HepG2 (cell line): ENCODE data around the gene NFX1. TPM values are rescaled to one million over a fixed set of nuclear protein-coding genes. Genes with fewer than 3 reads are reported as not detected.

ENCODE experiments used
- ATAC-seq: fragments of 200-7000 bp; cut with Tn5 transposase; 3 replicates; pipeline ENCODE4 v1.9.1; 2020; ENCODE audit warnings: mild to moderate bottlenecking, moderate library complexity
- BruUV-seq: library from RNA; stranded (reverse); fragments of 400-500 nt; replicated peaks from 2 replicates; lab custom pipeline; 2021; lab: Mats Ljungman, UMichigan
- CTCF ChIA-PET: fragments of 300-600 bp; formaldehyde crosslinking; extraction: SDS; loops from one replicate; lab custom pipeline; 2021; ENCODE audit warnings: low total read pairs, inconsistent platforms, low intra/inter-chr PET ratio; lab: Yijun Ruan, JAX
- POLR2A ChIA-PET: fragments of 350-600 bp; sonication (Branson Sonifier 250); formaldehyde crosslinking; loops from one replicate; lab custom pipeline; 2020; ENCODE audit warnings: antibody characterized with exemption, inconsistent platforms; lab: Yijun Ruan, JAX
- DNase-seq: peaks from one replicate; pipeline ENCODE4 v3.0.0-alpha.2; 2015; ENCODE audit warnings: low spot score
- FAIRE-seq: peaks from 3 replicates; lab custom pipeline; 2011; peaks lifted over from hg19 to GRCh38; lab: Jason Lieb, UNC
- H2AFZ ChIP-seq: one replicate; pipeline ENCODE4 v1.6.1; 2011; ENCODE audit warnings: low read length, inconsistent platforms
- H3K27ac ChIP-seq: fragments of 300-600 bp; 3 replicates; pipeline ENCODE4 v1.8.0; 2011; ENCODE audit warnings: mixed run types, mild to moderate bottlenecking, mixed read lengths, low read length, inconsistent platforms; ENCODE audit not compliant: insufficient read depth; ENCODE audit errors: extremely low read length
- H3K27me3 ChIP-seq, 2 experiments: fragments of 200-600 bp in 1 of 2; 2 replicates in 1 of 2; 3 replicates in 1 of 2; pipeline versions ENCODE4 v1.6.0 to v1.8.0; 2011; ENCODE audit warnings: low read length in 2 of 2, mild to moderate bottlenecking in 2 of 2, moderate library complexity in 2 of 2, inconsistent platforms in 1 of 2; ENCODE audit not compliant: insufficient read depth in 2 of 2, control insufficient read depth in 1 of 2
- H3K36me3 ChIP-seq, 2 experiments: fragments of 200-600 bp in 1 of 2; replicated peaks in 1 of 2; 2 replicates in 1 of 2; 3 replicates in 1 of 2; pipeline versions ENCODE4 v1.5.1 to v1.8.0; 2011; ENCODE audit warnings: low read length in 2 of 2, inconsistent platforms in 1 of 2; ENCODE audit not compliant: insufficient read depth in 2 of 2, control insufficient read depth in 1 of 2
- H3K4me1 ChIP-seq: 2 replicates; pipeline ENCODE4 v1.5.1; 2012; ENCODE audit warnings: low read length, inconsistent platforms; ENCODE audit not compliant: insufficient read depth
- H3K4me2 ChIP-seq: 2 replicates; pipeline ENCODE4 v1.6.0; 2011; ENCODE audit warnings: low read depth, low read length, inconsistent platforms
- H3K4me3 ChIP-seq, 3 experiments: fragments of 200-600 bp in 1 of 3; sonication (generic), shearing (Covaris generic) in 1 of 3; replicated peaks in 1 of 3; 2 replicates each; pipeline ENCODE4 v1.5.1; 2011 to 2016; ENCODE audit warnings: low read length in 3 of 3, inconsistent platforms in 2 of 3, low read depth in 2 of 3, mild to moderate bottlenecking in 2 of 3, control low read depth in 1 of 3, mixed read lengths in 1 of 3; ENCODE audit not compliant: insufficient read depth in 1 of 3
- H3K79me2 ChIP-seq: one replicate; pipeline ENCODE4 v1.6.1; 2011; ENCODE audit warnings: low read length, inconsistent platforms; ENCODE audit not compliant: insufficient read depth
- H3K9ac ChIP-seq: 2 replicates; pipeline ENCODE4 v1.6.0; 2011; ENCODE audit warnings: mild to moderate bottlenecking, low read depth, low read length, inconsistent platforms; ENCODE audit not compliant: insufficient read depth
- H3K9me3 ChIP-seq: 2 replicates; pipeline ENCODE4 v1.5.1; 2012; ENCODE audit warnings: mild to moderate bottlenecking, low read length
- H4K20me1 ChIP-seq: 2 replicates; pipeline ENCODE4 v1.6.0; 2011; ENCODE audit warnings: inconsistent platforms, mild to moderate bottlenecking, low read length, moderate library complexity; ENCODE audit not compliant: insufficient read depth
- BCLAF1 ChIP-seq: fragments of 450-650 bp; IDR thresholded peaks from 2 replicates; pipeline ENCODE4 v1.6.1; 2017; ENCODE audit warnings: mild to moderate bottlenecking
- LCORL ChIP-seq, 2 experiments: fragments of 450-650 bp in 1 of 2; sonication (generic) in 1 of 2; formaldehyde crosslinking in 1 of 2; IDR thresholded peaks; 2 replicates each; pipeline versions ENCODE4 v1.5.0 to v1.6.1; 2017 to 2020; ENCODE audit warnings: antibody characterized with exemption in 1 of 2, missing genetic modification reagents in 1 of 2
- POLR2AphosphoS2 ChIP-seq: IDR thresholded peaks from 2 replicates; pipeline ENCODE4 v1.6.1; 2011; ENCODE audit warnings: low read depth, low read length, improper control_type of control experiment
- STAG1 ChIP-seq: sonication (generic); formaldehyde crosslinking; IDR thresholded peaks from 2 replicates; pipeline ENCODE4 v1.4.0; 2020; ENCODE audit warnings: missing genetic modification reagents
- TEAD3 ChIP-seq: optimal IDR thresholded peaks from 2 replicates; pipeline ENCODE3; 2016; ENCODE audit warnings: borderline replicate concordance
- ZNF230 ChIP-seq: sonication (generic); formaldehyde crosslinking; IDR thresholded peaks from 2 replicates; pipeline ENCODE4 v1.4.0; 2020; ENCODE audit warnings: mild to moderate bottlenecking, missing genetic modification reagents
- ZNF672 ChIP-seq: sonication (generic); formaldehyde crosslinking; IDR thresholded peaks from 2 replicates; pipeline ENCODE4 v1.8.1; 2022; ENCODE audit warnings: missing genetic modification reagents
- ZNF891 ChIP-seq: sonication (generic); formaldehyde crosslinking; IDR thresholded peaks from 2 replicates; pipeline ENCODE4 v1.5.0; 2020; ENCODE audit warnings: mild to moderate bottlenecking, missing genetic modification reagents
- ZXDC ChIP-seq: sonication (generic); formaldehyde crosslinking; IDR thresholded peaks from 2 replicates; pipeline ENCODE4 v1.5.0; 2020; ENCODE audit warnings: mild to moderate bottlenecking, missing genetic modification reagents
- WGBS: methylation state at CpG from one replicate; pipeline ENCODE4 v1.1.6; 2017; ENCODE audit warnings: low lambda C conversion rate; 5-methylcytosine and 5-hydroxymethylcytosine counted together
- in situ Hi-C: cut with HindIII; loops from 2 replicates; pipeline ENCODE4 v1.10.0; 2017; ENCODE audit warnings: low pct_unique_long_range_greater_than_20kb; ENCODE audit not compliant: extremely low pct_ligation_motif_present
- intact Hi-C: fragments of 100-400 bp; cut with micrococcal nuclease; formaldehyde crosslinking; loops from one replicate; pipeline ENCODE4 v1.10.0; 2022; ENCODE audit not compliant: unreplicated experiment
- polyA plus RNA-seq, 8 experiments: library from polyadenylated mRNA; depleted of rRNA in 3 of 8; stranded (reverse) in 7 of 8; unstranded in 1 of 8; fragments of >200 nt; fragmentation: Illumina TruSeq in 4 of 8; extraction: Trizol in 4 of 8; gene quantifications; 2 replicates each; pipeline versions ENCODE4 v1.2.1 to v1.2.3, GENCODE V29; 2011 to 2016; ENCODE audit warnings: low read depth in 4 of 8, missing spikeins in 1 of 8, mixed read lengths in 1 of 8; ENCODE audit not compliant: insufficient read depth in 1 of 8
- total RNA-seq, 5 experiments: library from RNA; depleted of rRNA; stranded (reverse); fragments of >200 nt; fragmentation: Illumina TruSeq; extraction: Trizol; gene quantifications; 2 replicates each; pipeline ENCODE4 v1.2.3, GENCODE V29; 2016; ENCODE audit warnings: low read depth in 1 of 5
- TF ChIP-seq, protein P1 (sequence below): sonication (generic); formaldehyde crosslinking; IDR thresholded peaks from 2 replicates; pipeline ENCODE4 v1.4.0; 2020; ENCODE audit warnings: missing genetic modification reagents

Gene NFX1
- total and polyA plus RNA-seq, 2 of the 13 experiments (the other 11 are each of a cell fraction or from before 2014, with no cell fraction given) = 23.9 to 27.5 TPM

DNA sequence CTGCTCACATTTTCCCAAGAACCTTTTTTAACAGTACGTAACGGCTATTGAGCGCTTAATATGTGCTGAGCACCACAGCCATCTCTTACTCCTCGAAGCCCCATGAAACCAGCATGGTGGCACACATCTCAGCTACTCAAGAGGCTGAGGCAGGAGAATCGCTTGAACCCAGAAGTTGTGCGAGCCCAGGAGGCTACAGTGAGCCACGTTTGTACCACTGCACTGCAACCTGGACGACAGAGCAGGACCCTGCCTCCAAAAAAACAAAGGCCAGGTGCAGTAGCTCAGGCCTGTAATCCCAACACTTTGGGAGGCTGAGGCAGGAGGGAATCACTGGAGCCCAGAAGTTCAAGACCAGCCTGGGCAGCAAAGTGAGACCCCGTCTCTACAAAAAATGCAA, 83.9 kb downstream of the NFX1 start:
- Histone ChIP-seq H2AFZ (no peak overlapping the region), H3K4me2 (no peak overlapping the region), H3K9me3 (no peaks in the 10 kb centered on the region), H3K27me3 (no peaks in the 10 kb centered on the region), H3K4me1 (peaks cover 28% of the 10 kb centered on the region), H3K9ac (no peak overlapping the region), H3K36me3 (peaks cover 1 to 13% of the 10 kb centered on the region in 2 experiments; a peak in 4 of 5 replicates), H3K4me3 (no peak overlapping the region), H3K27ac (no peak overlapping the region), H3K79me2 (no peaks in the 10 kb centered on the region), H4K20me1 (no peaks in the 10 kb centered on the region)
- ChIA-PET CTCF (interaction anchor here (0.8 to 2.8 kb wide), 5 partner anchors 29 to 348 kb away, joined by 4 to 11 read pairs (median 11); no protein-coding TSS in a partner anchor), POLR2A (interaction anchor here (1.2 kb wide), 1 partner anchor 17 kb away, joined by 3 read pairs; no protein-coding TSS in a partner anchor)
- FAIRE-seq (no peak), DNase-seq (no peak), ATAC-seq (no peak)
- BruUV-seq = no TSS peak
- in situ Hi-C loops = loop anchor here (10.0 kb wide), 1 partner anchor 91 kb away; no protein-coding TSS in a partner anchor
- intact Hi-C loops = no loop called here
- WGBS = 81% methylated on average over 9 of the region's 9 CpGs
- TF ChIP-seq BCLAF1 = no peak
- TF ChIP-seq STAG1 = no peak
- no peak for TF ChIP-seq POLR2AphosphoS2
- no peak for TF ChIP-seq ZXDC
- TF ChIP-seq ZNF672 (CRISPR knock-in tag) = no peak
- TF ChIP-seq ZNF230 (CRISPR knock-in tag) = no peak
- TF ChIP-seq, protein P1, sequence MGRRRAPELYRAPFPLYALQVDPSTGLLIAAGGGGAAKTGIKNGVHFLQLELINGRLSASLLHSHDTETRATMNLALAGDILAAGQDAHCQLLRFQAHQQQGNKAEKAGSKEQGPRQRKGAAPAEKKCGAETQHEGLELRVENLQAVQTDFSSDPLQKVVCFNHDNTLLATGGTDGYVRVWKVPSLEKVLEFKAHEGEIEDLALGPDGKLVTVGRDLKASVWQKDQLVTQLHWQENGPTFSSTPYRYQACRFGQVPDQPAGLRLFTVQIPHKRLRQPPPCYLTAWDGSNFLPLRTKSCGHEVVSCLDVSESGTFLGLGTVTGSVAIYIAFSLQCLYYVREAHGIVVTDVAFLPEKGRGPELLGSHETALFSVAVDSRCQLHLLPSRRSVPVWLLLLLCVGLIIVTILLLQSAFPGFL = no peak
- TF ChIP-seq ZNF891 (CRISPR knock-in tag) = no peak
- no peak for TF ChIP-seq TEAD3 (CRISPR knock-in tag)
- TF ChIP-seq LCORL (IDR thresholded peaks at IDR 0.05) = no peak
- no peak for TF ChIP-seq LCORL (CRISPR knock-in tag; IDR thresholded peaks at IDR 0.05)
